AG04450 (cell line): ENCODE measurements around the gene FEN1. TPM values are rescaled to one million over a fixed set of nuclear protein-coding genes. Genes with fewer than 3 reads are reported as not detected.

ENCODE experiments used
- CTCF ChIA-PET: fragments of 300-600, 350-600 bp; formaldehyde crosslinking; extraction: SDS; loops from one replicate; lab custom pipeline; 2022; ENCODE audit warnings: antibody characterized with exemption, inconsistent platforms; lab: Charles Lee
- POLR2A ChIA-PET: fragments of 350-600 bp; formaldehyde crosslinking; extraction: SDS; loops from one replicate; lab custom pipeline; 2021; ENCODE audit warnings: antibody characterized with exemption, inconsistent platforms; lab: Yijun Ruan, JAX
- DNase-seq: peaks from one replicate; pipeline ENCODE4 v3.0.0-alpha.2; 2011; ENCODE audit warnings: low read depth, low spot score
- H3K27ac ChIP-seq: one replicate; pipeline ENCODE4 v1.5.1; 2012; ENCODE audit warnings: low read depth, low read length, control low read depth
- H3K27me3 ChIP-seq: one replicate; pipeline ENCODE4 v1.6.0; 2012; ENCODE audit warnings: low read length; ENCODE audit not compliant: control insufficient read depth, insufficient read depth
- H3K4me3 ChIP-seq: 2 replicates; pipeline ENCODE4 v1.5.1; 2011; ENCODE audit warnings: mild to moderate bottlenecking, low read depth, low read length, control low read depth
- H3K9me3 ChIP-seq: 2 replicates; pipeline ENCODE4 v1.5.1; 2012; ENCODE audit warnings: low read length; ENCODE audit not compliant: control insufficient read depth, insufficient read depth
- polyA plus RNA-seq: library from polyadenylated mRNA; depleted of rRNA; stranded (reverse); fragments of >200 nt; gene quantifications from 2 replicates; pipeline ENCODE4 v1.2.3, GENCODE V29; 2011
- TF ChIP-seq, protein P1 (sequence below): IDR thresholded peaks from 2 replicates; pipeline ENCODE4 v1.5.1; 2011; ENCODE audit warnings: low read depth, low read length, control low read depth, inconsistent platforms

Gene FEN1
- polyA plus RNA-seq, 1 experiment = 7.1 TPM

DNA sequence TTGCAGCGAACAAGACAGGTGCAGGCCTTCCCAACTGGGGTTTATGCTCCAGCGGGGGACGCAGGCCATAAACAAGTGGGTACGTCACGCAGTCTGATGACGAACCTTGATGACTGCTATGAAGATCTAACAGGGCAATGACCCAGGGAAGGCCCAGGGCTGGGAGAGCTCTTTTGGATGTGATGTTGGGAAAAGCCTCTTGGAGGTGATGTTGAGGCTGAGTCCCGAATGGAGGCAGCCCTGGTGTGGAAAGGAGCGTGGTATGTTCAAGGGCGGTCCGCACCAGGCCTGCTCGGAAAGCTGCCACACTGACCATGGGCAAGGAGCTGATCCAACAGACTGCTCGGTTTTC, 41.2 kb downstream of the FEN1 start:
- Histone ChIP-seq H3K9me3 (no peaks in the 10 kb centered on the region; the same call in 1 of the 2 replicates), H3K27me3 (no peaks in the 10 kb centered on the region), H3K4me3 (no peak overlapping the region), H3K27ac (no peak overlapping the region)
- ChIA-PET CTCF (interaction anchor here (0.8 to 1.1 kb wide), 2 partner anchors 36 to 57 kb away, joined by 3 to 4 read pairs; no protein-coding TSS in a partner anchor), POLR2A (interaction anchor here (1.2 kb wide), 1 partner anchor 18 kb away, joined by 5 read pairs; no protein-coding TSS in a partner anchor)
- TF ChIP-seq, protein P1, sequence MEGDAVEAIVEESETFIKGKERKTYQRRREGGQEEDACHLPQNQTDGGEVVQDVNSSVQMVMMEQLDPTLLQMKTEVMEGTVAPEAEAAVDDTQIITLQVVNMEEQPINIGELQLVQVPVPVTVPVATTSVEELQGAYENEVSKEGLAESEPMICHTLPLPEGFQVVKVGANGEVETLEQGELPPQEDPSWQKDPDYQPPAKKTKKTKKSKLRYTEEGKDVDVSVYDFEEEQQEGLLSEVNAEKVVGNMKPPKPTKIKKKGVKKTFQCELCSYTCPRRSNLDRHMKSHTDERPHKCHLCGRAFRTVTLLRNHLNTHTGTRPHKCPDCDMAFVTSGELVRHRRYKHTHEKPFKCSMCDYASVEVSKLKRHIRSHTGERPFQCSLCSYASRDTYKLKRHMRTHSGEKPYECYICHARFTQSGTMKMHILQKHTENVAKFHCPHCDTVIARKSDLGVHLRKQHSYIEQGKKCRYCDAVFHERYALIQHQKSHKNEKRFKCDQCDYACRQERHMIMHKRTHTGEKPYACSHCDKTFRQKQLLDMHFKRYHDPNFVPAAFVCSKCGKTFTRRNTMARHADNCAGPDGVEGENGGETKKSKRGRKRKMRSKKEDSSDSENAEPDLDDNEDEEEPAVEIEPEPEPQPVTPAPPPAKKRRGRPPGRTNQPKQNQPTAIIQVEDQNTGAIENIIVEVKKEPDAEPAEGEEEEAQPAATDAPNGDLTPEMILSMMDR = no peak
- DNase-seq = no peak

DNA sequence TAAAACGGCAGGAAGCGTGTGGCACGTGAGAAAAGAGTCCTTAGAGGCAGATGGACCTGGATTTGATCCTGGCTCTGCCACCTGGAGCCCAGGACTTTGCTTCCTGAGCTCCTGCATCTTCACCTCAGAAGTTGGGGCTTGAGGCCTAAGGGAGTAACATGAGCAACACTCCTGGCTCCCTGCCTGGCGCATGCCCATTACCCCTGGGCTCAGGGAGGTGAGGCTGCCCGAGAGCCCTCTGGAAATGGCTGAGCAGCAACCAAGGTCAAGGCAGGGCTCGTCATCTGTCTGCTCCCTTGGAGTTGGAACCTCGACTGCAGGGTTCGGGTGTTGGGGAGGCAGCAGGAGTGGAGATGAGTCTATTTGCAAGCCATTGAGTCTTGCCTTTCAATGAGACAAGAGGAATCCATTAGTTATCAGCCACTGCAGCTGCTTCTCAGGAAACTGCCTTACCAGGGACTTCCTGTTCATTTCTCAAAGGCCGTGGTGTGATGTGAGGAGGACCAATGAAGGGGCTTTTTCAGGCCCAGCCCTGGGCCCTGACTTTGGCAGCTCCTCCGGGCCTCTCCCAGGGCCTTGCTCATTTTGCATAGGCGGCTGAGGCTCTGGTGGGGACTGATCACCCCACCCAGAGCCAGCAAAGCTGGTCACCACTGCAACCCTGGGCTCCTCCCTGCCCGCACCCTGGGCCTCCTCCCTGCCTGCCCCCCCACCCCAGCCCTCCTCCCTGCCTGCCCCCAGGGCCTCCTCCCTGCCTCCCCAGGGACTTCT, 41.8 kb downstream of the FEN1 start:
- POLR2A ChIA-PET = interaction anchor here (1.2 kb wide), 1 partner anchor 19 kb away, joined by 5 read pairs; no protein-coding TSS in a partner anchor
- peak overlapping the region; percentile 61 for H3K27ac ChIP-seq
- TF ChIP-seq, protein P1 = no peak
- H3K9me3 ChIP-seq = no peaks in the 10 kb centered on the region; the same call in 1 of the 2 replicates
- no peaks in the 10 kb centered on the region for H3K27me3 ChIP-seq
- CTCF ChIA-PET = interaction anchor here (0.7 to 0.8 kb wide), 2 partner anchors 56 to 561 kb away, joined by 3 read pairs; no protein-coding TSS in a partner anchor
- no peak overlapping the region for H3K4me3 ChIP-seq
- DNase-seq = no peak

DNA sequence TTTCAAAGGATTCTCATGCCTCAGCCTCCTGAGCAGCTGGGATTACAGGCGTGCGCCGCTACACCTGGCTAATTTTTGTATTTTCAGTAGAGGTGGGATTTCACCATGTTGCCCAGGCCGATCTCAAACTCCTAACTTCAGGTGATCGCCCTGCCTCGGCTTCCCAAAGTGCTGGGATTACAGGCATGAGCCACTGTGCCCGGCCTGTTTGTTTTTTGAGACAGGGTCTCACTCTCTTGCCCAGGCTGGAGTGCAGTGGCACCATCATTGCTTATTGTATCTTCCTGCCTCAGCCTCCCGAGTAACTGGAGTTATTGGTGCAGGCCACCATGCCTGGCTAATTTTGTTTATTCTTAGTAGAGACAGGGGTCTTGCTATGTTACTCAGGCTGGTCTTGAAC, 43.5 kb downstream of the FEN1 start:
- ChIA-PET POLR2A (no interaction called here), CTCF (no interaction called here)
- TF ChIP-seq, protein P1 = no peak
- no peaks in the 10 kb centered on the region for H3K27me3 ChIP-seq
- no peak overlapping the region for H3K4me3 ChIP-seq
- H3K9me3 ChIP-seq = no peaks in the 10 kb centered on the region; the same call in 1 of the 2 replicates
- no peak overlapping the region for H3K27ac ChIP-seq
- DNase-seq = no peak

DNA sequence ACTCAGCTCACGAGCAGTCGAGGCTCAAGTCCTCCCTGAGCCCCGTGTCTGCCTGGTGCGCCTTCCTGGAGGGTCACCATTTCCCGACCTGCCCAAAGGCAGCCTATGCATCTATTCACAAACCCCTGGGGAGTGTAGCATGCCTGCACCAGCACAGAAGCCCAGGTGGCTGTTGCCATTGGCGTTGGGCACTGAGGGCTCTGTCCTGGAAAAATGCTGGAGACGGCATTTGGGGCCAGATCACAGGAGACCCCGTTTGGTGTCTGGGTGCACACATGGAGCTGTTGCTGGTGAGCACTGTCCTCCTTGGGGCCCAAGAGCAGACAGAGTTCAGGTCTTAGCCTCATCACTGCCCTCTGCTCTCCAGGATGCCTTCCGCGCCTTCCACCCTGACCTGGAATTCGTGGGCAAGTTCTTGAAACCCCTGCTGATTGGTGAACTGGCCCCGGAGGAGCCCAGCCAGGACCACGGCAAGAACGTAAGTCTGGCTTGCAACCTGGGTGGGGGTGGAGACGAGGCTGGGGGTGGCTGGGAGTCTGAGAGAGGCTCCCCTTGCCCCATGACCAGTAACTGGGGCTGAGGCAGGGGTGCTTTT, 44.8 kb downstream of the FEN1 start:
- no peak for DNase-seq
- no peaks in the 10 kb centered on the region for H3K27me3 ChIP-seq
- no peaks in the 10 kb centered on the region; the same call in 1 of the 2 replicates for H3K9me3 ChIP-seq
- no peak overlapping the region for H3K4me3 ChIP-seq
- TF ChIP-seq, protein P1 = no peak
- H3K27ac ChIP-seq = no peak overlapping the region
- CTCF ChIA-PET = no interaction called here
- POLR2A ChIA-PET = no interaction called here

DNA sequence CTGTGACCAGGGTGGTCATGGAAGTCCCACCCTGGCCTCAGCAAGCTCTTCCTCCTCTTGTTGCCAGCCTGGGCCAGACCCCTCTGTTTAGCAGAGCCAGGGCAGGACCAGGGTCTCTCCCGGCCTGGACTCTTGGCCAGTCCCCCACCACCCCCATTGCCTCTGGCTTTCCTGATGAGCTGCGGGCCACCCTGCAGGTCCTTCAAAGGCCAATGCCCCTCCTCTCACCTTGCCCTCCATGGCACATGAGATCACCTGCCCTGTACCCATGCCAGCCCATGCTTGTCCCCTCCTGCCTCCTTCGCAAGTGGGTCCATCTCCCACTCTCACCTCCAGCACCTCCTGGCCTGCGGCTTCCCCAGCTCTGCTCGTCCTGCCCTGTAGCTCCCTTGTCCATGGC, 45.8 kb downstream of the FEN1 start:
- POLR2A ChIA-PET = no interaction called here
- CTCF ChIA-PET = interaction anchor here (2.3 kb wide), 1 partner anchor 41 kb away, joined by 9 read pairs; no protein-coding TSS in a partner anchor
- no peaks in the 10 kb centered on the region; the same call in 1 of the 2 replicates for H3K9me3 ChIP-seq
- H3K27me3 ChIP-seq = no peaks in the 10 kb centered on the region
- no peak overlapping the region for H3K4me3 ChIP-seq
- no peak overlapping the region for H3K27ac ChIP-seq
- DNase-seq = no peak
- TF ChIP-seq, protein P1 = no peak
